HG02885 (cell line): Measurements from ENCODE around the gene RAB10.
"Not testable (repeated sequence)": the region's sequence is repeated elsewhere in the genome, so short reads cannot be mapped to it uniquely, and the experiment has no call there.

Experiments
- ATAC-seq: cut with Tn5 transposase; IDR thresholded peaks from one replicate; pipeline ENCODE4 v1.9.1; 2021; ENCODE audit warnings: mild to moderate bottlenecking; ENCODE audit not compliant: unreplicated experiment, poor library complexity

Gene RAB10

DNA sequence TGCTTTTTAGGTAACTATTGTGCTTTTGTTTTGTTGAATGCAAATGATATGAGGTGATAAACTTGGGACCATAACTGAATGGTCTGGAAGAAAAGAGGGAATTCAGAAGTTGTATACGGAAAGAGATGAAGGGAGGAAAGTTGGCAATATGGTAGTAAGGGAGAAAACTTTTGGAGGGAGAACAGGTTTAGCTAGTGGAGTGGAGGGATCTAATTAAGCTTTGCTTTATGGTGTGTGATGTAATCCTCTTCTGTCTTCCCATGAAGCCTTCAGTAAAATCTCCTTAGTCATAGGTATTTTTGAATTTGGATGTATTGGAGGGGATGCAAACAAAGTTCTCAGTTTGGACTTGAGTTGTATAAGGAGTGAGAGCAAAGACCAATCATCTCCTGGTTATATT is 20.2 kb upstream of the RAB10 start:
- no peak for ATAC-seq

- ATAC-seq = no peak
Observed at GRCh38 chr2:26016012-26016705, 17.7 kb upstream of the RAB10 start.

GRCh38 chr2:26016706-26017045 is 17.2 kb upstream of the RAB10 start:
- not testable (repeated sequence) for ATAC-seq

DNA sequence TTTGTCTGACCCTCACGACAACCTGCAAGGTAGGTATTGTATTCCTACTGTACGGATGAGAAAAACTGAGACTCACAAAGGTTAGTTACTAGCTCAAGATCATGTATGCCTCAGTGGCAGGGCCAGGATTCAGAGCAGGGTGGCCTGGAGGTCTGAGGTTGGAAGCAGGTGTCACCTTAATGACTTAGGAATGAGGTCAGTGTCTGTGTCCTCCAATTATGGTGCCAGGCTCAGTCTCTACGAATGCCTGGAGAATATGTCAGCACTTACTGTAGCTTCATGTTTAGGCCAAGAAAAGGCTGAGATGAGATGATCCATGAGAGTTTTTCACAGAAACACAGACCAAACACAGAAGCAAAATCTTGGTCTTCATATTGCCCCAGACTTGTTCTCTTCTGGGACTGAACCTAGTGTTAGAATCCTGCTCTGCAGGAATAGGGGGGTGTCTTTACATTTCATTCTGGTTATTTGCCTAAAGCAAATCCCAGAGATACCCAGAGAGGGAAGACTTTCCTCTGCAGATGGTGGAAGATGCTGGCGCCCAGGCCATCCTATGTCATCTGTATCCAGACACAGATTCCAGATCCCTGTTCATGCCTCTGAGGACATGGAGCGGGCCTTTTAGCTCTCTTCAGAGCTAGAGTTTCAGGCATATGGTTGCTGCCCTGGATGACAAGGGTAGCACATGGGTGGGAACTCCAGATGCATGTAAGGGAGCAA is 16.3 kb upstream of the RAB10 start:
- no peak for ATAC-seq

GRCh38 chr2:26018184-26019055 is 15.5 kb upstream of the RAB10 start:
- no peak for ATAC-seq

GRCh38 chr2:26020231-26020640 is 13.6 kb upstream of the RAB10 start:
- ATAC-seq = no peak

GRCh38 chr2:26024260-26024659 is 9.6 kb upstream of the RAB10 start:
- ATAC-seq = no peak

- ATAC-seq = no peak
Observed at GRCh38 chr2:26025509-26025908, 8.4 kb upstream of the RAB10 start.

- not testable (repeated sequence) for ATAC-seq
Observed at GRCh38 chr2:26028083-26028482, 5.8 kb upstream of the RAB10 start.

- ATAC-seq = peak; percentile 5
Observed at GRCh38 chr2:26032586-26033269, 1.2 kb upstream of the RAB10 start.

- ATAC-seq = peak; percentile 29
Observed at GRCh38 chr2:26033270-26033817, 540 bp upstream of the RAB10 start.

DNA sequence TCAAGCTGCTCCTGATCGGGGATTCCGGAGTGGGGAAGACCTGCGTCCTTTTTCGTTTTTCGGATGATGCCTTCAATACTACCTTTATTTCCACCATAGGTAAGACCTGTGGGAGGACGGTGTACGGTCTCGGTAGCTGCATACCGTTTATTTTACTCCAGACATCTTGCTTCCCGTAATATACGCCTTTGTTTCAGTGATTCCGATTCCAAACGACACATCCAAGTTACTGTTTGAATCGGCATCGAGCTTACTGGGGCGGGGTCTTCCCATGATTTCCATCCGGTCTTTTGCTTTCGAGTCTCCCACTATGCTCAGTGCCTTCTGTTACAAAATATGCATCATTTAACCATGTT is 731 bp downstream of the RAB10 start:
- no peak for ATAC-seq

GRCh38 chr2:26035090-26035743 is 1.3 kb downstream of the RAB10 start:
- ATAC-seq = no peak

- no peak for ATAC-seq
Observed at GRCh38 chr2:26039603-26040323, 5.9 kb downstream of the RAB10 start.

- no peak for ATAC-seq
Observed at GRCh38 chr2:26043109-26043508, 9.2 kb downstream of the RAB10 start.

DNA sequence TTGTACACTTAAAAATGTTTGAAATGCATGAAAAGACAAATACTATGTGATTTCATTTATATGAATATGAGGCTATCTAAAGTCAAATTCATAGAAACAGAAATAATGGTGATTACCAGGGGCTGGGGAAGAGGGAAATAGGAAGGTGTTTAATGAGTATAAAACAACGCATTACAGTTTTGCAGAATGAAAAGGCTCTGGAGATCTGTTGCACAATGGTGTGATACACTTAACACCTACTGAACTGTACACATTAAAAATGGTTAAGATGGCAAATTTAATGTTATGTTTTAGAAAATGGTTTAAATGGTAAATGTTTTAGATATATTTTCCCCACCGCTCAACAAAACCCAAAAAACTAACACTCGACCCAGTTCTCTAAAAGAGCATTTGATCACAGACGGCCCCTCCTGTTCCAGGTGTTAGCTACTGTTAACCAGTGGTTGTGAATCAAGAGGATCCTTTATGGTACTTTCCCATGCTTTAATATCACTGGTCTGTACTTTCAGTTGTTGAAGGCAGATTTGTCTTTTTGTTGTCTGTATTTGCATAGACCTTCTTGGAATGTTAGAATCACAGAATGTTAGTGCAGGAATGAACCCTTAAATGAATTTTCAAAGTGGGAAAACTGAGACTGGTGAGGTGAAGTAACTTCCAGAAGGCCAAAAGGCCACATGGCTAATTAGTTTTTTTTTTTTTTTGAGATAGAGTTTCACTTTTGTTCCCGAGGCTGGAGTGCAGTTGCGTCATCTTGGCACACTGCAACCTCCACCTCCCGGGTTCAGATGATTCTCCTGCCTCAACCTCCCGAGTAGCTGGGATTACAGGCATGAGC is 10.2 kb downstream of the RAB10 start:
- ATAC-seq = no peak

DNA sequence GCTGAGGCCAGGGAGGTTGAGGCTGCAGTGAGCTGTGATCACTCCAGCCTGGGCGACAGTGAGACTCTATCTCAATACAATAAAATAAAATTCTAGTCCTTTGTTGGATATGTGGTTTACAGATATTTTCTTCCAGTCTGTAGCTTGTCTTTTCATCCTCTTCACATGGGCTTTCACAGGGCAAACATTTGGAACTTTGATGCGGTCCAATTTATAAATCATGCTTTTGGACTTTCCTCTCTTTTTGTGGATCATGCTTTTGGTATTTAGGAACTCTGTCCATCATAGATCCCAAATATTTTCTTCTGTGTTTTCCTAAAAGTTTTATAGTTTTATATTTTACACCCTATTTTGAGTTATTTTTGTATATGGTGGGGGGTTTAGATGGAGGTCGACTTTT is 14.9 kb downstream of the RAB10 start:
- ATAC-seq = no peak

GRCh38 chr2:26049641-26050040 is 15.8 kb downstream of the RAB10 start:
- ATAC-seq = no peak
